GM23248 (cell line): Measurements from ENCODE around the gene CDK12. TPM values are rescaled to one million over a fixed set of nuclear protein-coding genes. Genes with fewer than 3 reads are reported as not detected.

ENCODE experiments used
- DNase-seq: peaks from one replicate; pipeline ENCODE4 v3.0.0-alpha.2; 2015
- H2AFZ ChIP-seq: fragments of 200-600 bp; sonication (generic); 2 replicates; pipeline ENCODE4 v1.6.1; 2016; ENCODE audit warnings: antibody characterized with exemption
- H3F3A ChIP-seq: fragments of 200-600 bp; sonication (generic); 2 replicates; pipeline ENCODE4 v1.6.1; 2016; ENCODE audit warnings: mild to moderate bottlenecking, antibody characterized with exemption, mixed run types; ENCODE audit not compliant: insufficient read depth
- H3K27ac ChIP-seq: fragments of 200-600 bp; sonication (generic); 2 replicates; pipeline ENCODE4 v1.5.1; 2016; ENCODE audit warnings: mild to moderate bottlenecking
- H3K27me3 ChIP-seq: fragments of 200-600 bp; sonication (generic); replicated peaks from 2 replicates; pipeline ENCODE4 v1.6.1; 2016; ENCODE audit warnings: mild to moderate bottlenecking; ENCODE audit not compliant: insufficient read depth
- H3K36me3 ChIP-seq: fragments of 200-600 bp; sonication (generic); 2 replicates; pipeline ENCODE4 v1.6.1; 2016; ENCODE audit warnings: low read depth, mild to moderate bottlenecking
- H3K4me1 ChIP-seq: fragments of 200-600 bp; sonication (generic); 2 replicates; pipeline ENCODE4 v1.6.1; 2016; ENCODE audit warnings: mild to moderate bottlenecking; ENCODE audit not compliant: insufficient read depth
- H3K4me2 ChIP-seq: fragments of 200-600 bp; sonication (generic); one replicate; pipeline ENCODE4 v1.6.1; 2016; ENCODE audit warnings: mild to moderate bottlenecking; ENCODE audit not compliant: unreplicated experiment
- H3K4me3 ChIP-seq: fragments of 200-600 bp; sonication (generic); 2 replicates; pipeline ENCODE4 v1.5.1; 2016; ENCODE audit warnings: mild to moderate bottlenecking
- H3K79me2 ChIP-seq: fragments of 200-600 bp; sonication (generic); 2 replicates; pipeline ENCODE4 v1.6.1; 2016; ENCODE audit warnings: mild to moderate bottlenecking; ENCODE audit not compliant: insufficient read depth
- H3K9ac ChIP-seq: fragments of 200-600 bp; sonication (generic); 2 replicates; pipeline ENCODE4 v1.6.1; 2016; ENCODE audit warnings: mild to moderate bottlenecking
- H3K9me2 ChIP-seq: fragments of 200-600 bp; sonication (generic); 2 replicates; pipeline ENCODE4 v1.6.1; 2016; ENCODE audit warnings: mixed run types, mild to moderate bottlenecking, moderate library complexity; ENCODE audit not compliant: insufficient read depth
- H3K9me3 ChIP-seq: fragments of 200-600 bp; sonication (generic); one replicate; pipeline ENCODE4 v1.6.1; 2017; ENCODE audit warnings: low read depth
- H4K20me1 ChIP-seq: fragments of 200-600 bp; sonication (generic); 2 replicates; pipeline ENCODE4 v1.6.0; 2016; ENCODE audit not compliant: insufficient read depth
- EZH2 ChIP-seq: fragments of 200-600 bp; sonication (generic); IDR thresholded peaks from 2 replicates; pipeline ENCODE4 v1.6.1; 2018; ENCODE audit warnings: antibody characterized with exemption, mild to moderate bottlenecking; ENCODE audit not compliant: insufficient read depth, poor library complexity, severe bottlenecking
- EZH2phosphoT487 ChIP-seq: fragments of 200-600 bp; sonication (generic); IDR thresholded peaks from 2 replicates; pipeline ENCODE4 v1.6.1; 2018; ENCODE audit warnings: antibody characterized with exemption, moderate library complexity, mild to moderate bottlenecking, low read depth; ENCODE audit not compliant: insufficient read depth
- WGBS, 2 experiments: methylation state at CpG; one replicate each; pipeline ENCODE4 v1.1.6; 2015 to 2017; ENCODE audit warnings: low lambda C conversion rate in 2 of 2, low coverage in 1 of 2; ENCODE audit errors: missing lambda C conversion rate in 2 of 2; 5-methylcytosine and 5-hydroxymethylcytosine counted together
- in situ Hi-C: fragments of 300-500 bp; cut with MboI; formaldehyde crosslinking; loops from 2 replicates; pipeline ENCODE4 v1.15.0; 2020
- polyA plus RNA-seq: library from polyadenylated mRNA; unstranded; fragments of >200 nt; fragmentation: Nextera tagmentation; extraction: Ambion mirVana; gene quantifications from 2 replicates; pipeline ENCODE4 v1.2.1, GENCODE V29; 2016
- total RNA-seq: library from RNA; depleted of rRNA; stranded (reverse); fragments of >200 nt; shearing (Covaris generic); gene quantifications from 2 replicates; pipeline ENCODE4 v1.2.3, GENCODE V29; 2014

Gene CDK12
- total and polyA plus RNA-seq, 2 experiments from 2014 or later: 8.9 to 21.1 TPM

DNA sequence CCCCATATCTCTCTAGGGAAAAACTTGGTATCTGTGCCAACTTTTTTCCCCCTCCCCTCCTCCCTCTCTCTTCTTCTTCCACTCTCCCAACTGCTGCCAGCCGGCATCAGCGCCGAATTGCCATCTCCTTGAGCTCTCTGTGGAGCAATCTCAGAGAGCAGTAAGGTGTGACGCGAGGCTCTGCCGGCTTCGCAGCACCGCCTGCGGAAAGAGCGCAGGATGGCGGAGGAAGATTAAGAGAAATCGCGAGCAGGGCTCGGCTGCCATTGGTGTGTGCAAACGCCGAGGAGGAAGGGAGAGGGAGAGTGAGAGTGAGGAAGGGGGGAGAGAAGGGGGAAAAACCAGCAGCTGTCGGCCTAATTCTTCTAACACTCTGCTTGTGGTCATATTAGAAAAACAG is 102.2 kb downstream of the CDK12 start:
- in situ Hi-C loops: no loop called here
- H3K27ac ChIP-seq: no peak overlapping the region
- no peak for DNase-seq
- no peaks in the 10 kb centered on the region for H3K4me1 ChIP-seq
- no peak overlapping the region for H3K4me3 ChIP-seq
- H2AFZ ChIP-seq: no peak overlapping the region
- H3K9ac ChIP-seq: no peak overlapping the region
- H4K20me1 ChIP-seq: no peaks in the 10 kb centered on the region
- H3K9me3 ChIP-seq: no peaks in the 10 kb centered on the region
- no peaks in the 10 kb centered on the region for H3K9me2 ChIP-seq
- no peaks in the 10 kb centered on the region for H3K79me2 ChIP-seq
- H3K4me2 ChIP-seq: no peak overlapping the region
- 79 to 81% methylated on average over 17 of the region's 17 CpGs for WGBS, 2 experiments
- H3F3A ChIP-seq: no peaks in the 10 kb centered on the region
- TF ChIP-seq EZH2phosphoT487 (no peak), EZH2 (no peak)
- peaks cover 11% of the 10 kb centered on the region; the same call in 1 of the 2 replicates for H3K36me3 ChIP-seq
- no peaks in the 10 kb centered on the region for H3K27me3 ChIP-seq

DNA sequence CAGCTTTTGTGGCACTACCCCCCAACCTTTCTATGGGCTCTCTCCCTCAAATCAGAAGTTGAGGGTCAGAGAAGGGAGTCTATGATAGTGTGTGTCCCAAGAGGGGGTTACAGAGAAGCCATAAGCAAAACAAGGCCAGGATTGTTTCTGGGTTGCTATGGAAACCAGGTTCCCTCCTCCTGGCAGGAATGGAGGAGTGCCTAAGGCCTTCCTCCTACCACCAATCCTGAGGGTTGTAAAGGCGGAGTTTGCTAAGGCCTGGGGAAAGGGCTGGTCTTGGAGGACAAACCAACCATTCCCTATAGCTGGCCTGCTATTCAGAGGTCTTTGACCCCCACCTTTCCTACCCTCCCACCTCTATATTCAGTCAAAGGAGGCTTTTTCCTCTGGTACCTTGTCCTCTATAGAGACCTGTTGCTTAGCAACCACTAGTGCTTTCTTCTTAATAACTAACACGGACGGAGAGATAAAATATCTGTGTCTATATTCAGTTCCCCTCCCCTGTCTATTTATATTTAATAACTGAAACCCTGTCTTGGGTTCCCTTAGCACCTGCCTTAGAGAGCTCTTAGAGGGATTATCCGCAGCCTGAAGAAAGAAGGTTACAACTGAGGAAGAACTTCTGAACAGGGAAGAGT is 103.0 kb downstream of the CDK12 start:
- Histone ChIP-seq H3K9me2 (no peaks in the 10 kb centered on the region), H3K9me3 (no peaks in the 10 kb centered on the region), H3K36me3 (peaks cover 5% of the 10 kb centered on the region; the same call in 1 of the 2 replicates), H4K20me1 (no peaks in the 10 kb centered on the region), H3K27me3 (no peaks in the 10 kb centered on the region), H3K4me2 (no peak overlapping the region), H2AFZ (no peak overlapping the region), H3K4me3 (no peak overlapping the region), H3K27ac (no peak overlapping the region), H3F3A (no peaks in the 10 kb centered on the region), H3K79me2 (no peaks in the 10 kb centered on the region), H3K9ac (no peak overlapping the region), H3K4me1 (no peaks in the 10 kb centered on the region)
- 78 to 81% methylated on average over 4 of the region's 4 CpGs for WGBS, 2 experiments
- no peak for DNase-seq
- in situ Hi-C loops: no loop called here
- no peak for TF ChIP-seq EZH2phosphoT487
- TF ChIP-seq EZH2: no peak

DNA sequence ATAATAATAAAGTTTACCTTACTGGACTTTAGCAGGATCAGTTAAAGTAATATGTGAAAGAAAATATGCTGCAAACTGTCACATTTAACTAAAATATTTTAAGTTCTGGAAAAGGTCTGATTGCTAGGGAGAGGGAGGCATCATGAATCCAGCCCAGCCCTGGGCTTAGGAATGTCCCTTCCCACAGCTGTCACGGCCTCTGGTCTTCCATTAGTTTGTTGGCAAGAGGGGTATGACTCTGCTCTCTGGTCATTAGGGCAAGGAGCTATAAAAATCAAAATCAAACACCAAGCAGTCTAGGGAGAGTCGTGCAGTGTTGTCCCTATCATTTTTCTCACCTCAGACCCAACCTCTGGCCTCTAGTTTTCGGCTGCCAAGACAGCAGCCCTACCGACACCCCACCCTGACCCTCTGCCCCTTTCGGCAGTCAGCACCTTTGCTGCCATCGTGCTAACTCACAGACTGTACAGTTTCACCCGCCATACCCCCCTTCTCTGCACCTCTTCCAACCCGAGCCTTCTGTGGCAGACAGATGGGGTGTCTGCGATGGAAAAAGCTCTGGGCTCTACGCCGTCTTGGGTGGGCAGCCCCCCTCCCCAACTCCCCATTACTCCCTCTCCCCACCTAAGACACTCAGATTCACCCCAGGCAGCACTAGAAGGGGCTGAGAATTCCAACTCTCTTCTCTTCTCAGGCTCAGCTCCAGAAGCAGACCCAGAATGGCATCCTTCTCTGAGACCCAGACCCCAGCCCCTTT is 105.0 kb downstream of the CDK12 start:
- H3K27ac ChIP-seq: no peak overlapping the region
- no peaks in the 10 kb centered on the region for H3K27me3 ChIP-seq
- in situ Hi-C loops: no loop called here
- H2AFZ ChIP-seq: no peak overlapping the region
- no peaks in the 10 kb centered on the region for H3K9me3 ChIP-seq
- H3K36me3 ChIP-seq: no peaks in the 10 kb centered on the region
- H3K9ac ChIP-seq: no peak overlapping the region
- 0 out of 2 replicates have a peak, but pooled peaks cover 3% of the 10 kb centered on the region for H3F3A ChIP-seq
- no peaks in the 10 kb centered on the region for H3K4me1 ChIP-seq
- no peaks in the 10 kb centered on the region for H3K79me2 ChIP-seq
- WGBS, 2 experiments: 57 to 58% methylated on average over 11 of the region's 11 CpGs
- no peak overlapping the region for H3K4me3 ChIP-seq
- no peak for DNase-seq
- H3K4me2 ChIP-seq: no peak overlapping the region
- no peaks in the 10 kb centered on the region for H3K9me2 ChIP-seq
- no peaks in the 10 kb centered on the region for H4K20me1 ChIP-seq
- TF ChIP-seq EZH2 (no peak), EZH2phosphoT487 (no peak)

DNA sequence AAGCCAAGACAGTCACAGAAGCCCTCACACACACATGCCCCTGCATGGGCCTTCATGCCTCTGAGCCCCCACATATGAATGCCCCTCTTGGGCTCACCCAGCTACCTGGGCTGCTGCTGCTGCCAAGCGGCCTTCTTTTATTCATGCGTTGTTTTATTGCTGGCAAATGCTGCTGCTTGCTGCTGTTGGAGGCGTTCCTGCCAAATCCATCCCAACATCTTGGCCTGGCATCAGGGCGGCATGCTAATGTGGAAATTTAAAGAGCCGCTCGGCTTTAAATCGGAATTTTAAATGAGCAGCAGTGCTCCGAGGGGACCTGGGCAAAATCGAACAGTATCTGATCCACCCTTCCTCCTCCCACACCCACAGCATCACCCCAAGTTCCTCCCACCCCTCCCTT is 107.4 kb downstream of the CDK12 start:
- Histone ChIP-seq H3K4me3 (no peak overlapping the region), H3K36me3 (no peaks in the 10 kb centered on the region), H3K4me2 (no peak overlapping the region), H3K27me3 (no peaks in the 10 kb centered on the region), H2AFZ (no peak overlapping the region), H3K4me1 (no peaks in the 10 kb centered on the region), H3K9ac (no peak overlapping the region), H3K79me2 (no peaks in the 10 kb centered on the region), H3K27ac (no peak overlapping the region), H3F3A (peaks cover 21% of the 10 kb centered on the region), H4K20me1 (no peaks in the 10 kb centered on the region), H3K9me3 (no peaks in the 10 kb centered on the region), H3K9me2 (no peaks in the 10 kb centered on the region)
- 74 to 76% methylated on average over 9 of the region's 9 CpGs for WGBS, 2 experiments
- TF ChIP-seq EZH2 (no peak), EZH2phosphoT487 (no peak)
- in situ Hi-C loops: no loop called here
- DNase-seq: no peak
